ENCODE data around the gene TCFL5.
A peak's percentile ranks its signal among the peaks of the same experiment; 100 is the strongest.

TCFL5 gene

GRCh38 chr20:62811720-62812119 is 49.9 kb downstream of the TCFL5 start:
- DNase-seq (ENCODE audit: low read depth) = no peak

DNA sequence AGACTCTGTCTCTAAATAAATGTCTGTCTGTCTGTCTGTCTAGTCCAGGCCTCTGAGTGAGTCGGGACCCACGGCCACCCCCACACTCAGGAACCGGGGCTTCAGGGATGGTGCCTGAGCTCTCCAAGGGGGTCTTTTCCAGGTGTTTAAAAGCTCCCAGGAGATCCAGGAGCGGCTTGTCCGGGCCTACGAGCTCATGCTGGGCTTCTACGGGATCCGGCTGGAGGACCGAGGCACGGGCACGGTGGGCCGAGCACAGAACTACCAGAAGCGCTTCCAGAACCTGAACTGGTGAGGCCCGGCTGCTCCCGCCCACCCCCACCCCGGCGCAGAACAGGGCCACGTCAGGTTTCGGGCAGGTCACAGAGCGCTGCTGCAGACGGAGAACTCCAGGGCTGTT is 50.3 kb downstream of the TCFL5 start:
- no peak for DNase-seq (ENCODE audit: low read depth)

- no peak for DNase-seq (ENCODE audit: low read depth)
Observed at GRCh38 chr20:62809530-62810428, 51.8 kb downstream of the TCFL5 start.

GRCh38 chr20:62808211-62808865 is 53.3 kb downstream of the TCFL5 start:
- DNase-seq (ENCODE audit: low read depth) = peak; percentile 61

DNA sequence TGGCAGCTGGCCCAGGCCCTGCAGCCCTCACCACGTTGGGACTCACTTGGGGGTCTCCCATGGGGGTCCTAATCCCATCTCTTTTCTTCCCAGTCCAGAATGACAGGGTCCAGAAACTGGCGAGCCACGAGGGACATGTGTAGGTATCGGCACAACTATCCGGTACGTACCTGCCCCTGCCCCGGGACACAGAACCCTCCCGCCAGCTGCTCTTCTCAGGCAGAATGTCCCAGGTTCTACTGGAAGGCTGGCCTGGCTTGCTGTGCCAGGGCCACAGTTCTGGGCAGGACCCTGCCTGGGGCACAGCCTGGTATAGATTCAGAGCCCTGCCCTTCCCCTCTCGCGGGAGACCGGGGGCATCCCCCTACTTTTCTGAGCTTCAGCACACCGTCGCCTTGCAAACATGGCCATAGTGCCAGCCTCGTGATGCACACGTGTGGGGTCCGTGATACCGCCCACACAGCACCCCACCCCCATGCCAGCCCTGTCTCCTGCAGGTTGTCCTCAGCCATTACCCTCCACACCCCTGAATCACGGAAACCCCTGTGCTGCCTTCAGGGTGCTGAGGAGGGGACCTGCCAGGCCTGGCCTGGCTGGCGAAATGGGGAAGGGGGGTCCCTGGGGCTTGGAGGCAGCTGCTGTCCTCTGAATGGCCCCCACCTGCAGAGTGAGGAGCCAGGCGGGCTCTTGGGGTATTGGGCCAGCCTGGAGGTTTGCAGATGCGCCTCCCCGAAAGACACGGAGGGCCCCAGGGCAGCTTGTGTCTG is 54.0 kb downstream of the TCFL5 start:
- no peak for DNase-seq (ENCODE audit: low read depth)

DNA sequence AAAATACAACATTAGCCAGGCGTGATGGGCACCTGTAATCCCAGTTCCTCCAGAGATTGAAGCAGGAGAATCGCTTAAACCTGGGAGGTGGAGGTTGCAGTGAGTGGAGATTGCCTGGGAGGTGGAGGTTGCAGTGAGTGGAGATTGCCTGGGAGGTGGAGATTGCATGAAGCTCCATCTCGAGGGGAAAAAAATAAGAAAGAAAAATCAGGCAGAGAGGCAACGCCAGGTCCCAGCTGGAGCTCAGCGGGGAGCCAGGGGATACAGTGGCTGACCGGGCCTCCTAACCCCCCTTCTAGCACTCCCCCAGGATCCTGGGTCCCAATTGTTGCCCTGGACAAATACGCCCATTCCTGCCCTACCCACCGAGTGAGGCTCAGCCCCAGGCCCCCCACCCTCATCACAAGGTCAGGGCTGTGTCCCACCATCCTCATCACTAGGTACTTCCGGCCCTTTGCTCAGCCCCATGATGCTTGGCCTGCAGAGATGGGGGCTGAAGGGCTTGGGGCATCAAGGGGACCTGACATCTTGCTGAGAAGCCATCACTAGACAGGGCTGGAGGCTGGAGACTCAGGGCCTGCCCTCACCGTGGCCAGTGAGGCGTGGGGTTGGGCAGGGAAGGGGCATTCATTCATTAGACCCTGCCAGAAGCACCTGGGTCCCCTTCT is 55.1 kb downstream of the TCFL5 start:
- no peak for DNase-seq (ENCODE audit: low read depth)

GRCh38 chr20:62805711-62806382 is 55.8 kb downstream of the TCFL5 start:
- no peak for DNase-seq (ENCODE audit: low read depth)

DNA sequence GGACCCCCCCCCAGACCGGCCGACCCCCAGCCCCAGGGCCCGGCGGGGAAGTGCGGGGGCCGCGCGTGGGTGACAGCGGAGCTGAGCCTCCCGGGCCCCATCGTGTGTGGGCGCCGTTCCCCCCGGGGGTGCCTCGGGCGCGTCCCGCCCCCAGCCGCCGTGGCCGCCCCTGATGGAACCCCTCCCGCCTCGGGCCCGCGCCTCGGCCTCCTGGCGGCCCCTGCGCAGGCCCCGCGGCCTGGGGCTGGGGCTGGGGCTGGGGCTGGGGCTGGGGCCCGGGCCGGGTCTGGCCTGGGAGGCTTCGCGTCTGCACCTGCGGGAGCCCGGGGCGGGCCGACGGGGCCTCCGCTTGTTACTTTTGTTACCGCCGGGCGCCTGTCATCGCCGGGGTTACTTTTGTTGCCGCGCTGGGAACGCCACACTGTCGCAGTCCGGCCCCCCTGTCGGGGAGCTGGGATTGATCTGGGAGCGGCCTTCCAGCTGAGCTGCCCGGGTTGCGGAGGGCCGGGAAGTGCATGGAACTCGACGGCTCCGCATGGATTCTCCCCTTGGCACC is 56.4 kb downstream of the TCFL5 start:
- no peak for DNase-seq (ENCODE audit: low read depth)

DNA sequence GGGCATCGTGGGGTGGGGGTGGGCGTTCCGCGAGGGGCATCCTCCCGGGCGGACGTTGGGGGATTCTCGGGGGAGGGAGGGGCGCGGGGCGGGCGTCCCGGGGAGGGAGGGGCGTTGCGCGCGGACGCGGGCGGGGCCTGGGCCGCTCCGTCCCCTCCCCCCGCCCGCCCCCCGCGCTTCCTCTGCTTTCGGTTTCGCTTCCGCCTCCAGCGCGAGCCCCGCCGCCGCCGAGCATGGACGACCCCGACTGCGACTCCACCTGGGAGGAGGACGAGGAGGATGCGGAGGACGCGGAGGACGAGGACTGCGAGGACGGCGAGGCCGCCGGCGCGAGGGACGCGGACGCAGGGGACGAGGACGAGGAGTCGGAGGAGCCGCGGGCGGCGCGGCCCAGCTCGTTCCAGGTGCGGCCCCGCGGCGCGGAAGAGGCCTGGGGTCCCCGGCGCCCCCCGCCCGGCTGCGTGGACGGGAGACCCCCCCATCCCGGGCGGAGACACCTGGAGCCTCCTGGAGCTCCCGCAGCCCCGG is 56.9 kb downstream of the TCFL5 start, which contains the start of gene OGFR:
OGFR (plus strand) TSS at position 209 of the 528 bp plus-strand sequence; CDS start at position 234, 25 bp downstream.
- DNase-seq (ENCODE audit: low read depth) = peak; percentile 57

- no peak for DNase-seq (ENCODE audit: low read depth)
Observed at GRCh38 chr20:62804021-62804626, 57.5 kb downstream of the TCFL5 start.

GRCh38 chr20:62802026-62802712 is 59.5 kb downstream of the TCFL5 start:
- DNase-seq (ENCODE audit: low read depth) = no peak

DNA sequence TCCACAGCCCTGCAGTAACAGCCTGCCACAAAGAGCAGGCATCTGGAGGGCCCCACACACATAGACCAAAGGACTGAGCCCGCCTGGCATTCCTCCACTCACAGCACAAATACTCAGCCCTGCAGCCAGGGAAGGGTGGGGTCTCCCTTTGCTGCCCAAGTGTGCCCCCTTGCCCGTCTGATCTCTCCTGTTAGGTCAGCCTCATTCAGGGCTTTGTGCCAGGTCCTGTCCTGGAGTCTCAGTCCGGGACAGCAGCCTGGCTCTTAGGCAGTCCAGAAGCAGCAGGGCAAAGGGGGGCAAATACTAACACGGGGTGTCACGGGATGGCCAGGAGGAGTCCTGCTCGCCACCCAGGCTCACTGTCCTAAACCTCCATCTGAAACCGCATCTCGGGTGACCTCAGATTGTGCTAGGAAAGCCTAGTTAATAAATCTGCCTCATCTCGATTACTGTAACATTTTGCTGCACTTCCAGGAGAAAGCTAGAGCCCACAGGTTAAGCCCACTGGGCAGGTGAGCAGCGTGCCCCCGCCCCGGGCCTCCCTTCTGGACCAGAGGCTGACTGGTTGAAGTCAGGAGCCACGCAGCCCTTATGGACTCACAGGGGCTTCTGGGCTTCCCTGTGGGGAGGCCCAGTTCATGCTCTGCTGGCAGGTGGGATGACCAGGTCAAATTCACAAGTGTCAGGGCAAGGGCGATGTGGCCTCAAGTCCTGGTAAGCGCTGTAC is 60.2 kb downstream of the TCFL5 start:
- DNase-seq (ENCODE audit: low read depth) = no peak

GRCh38 chr20:62800314-62801259 is 61.0 kb downstream of the TCFL5 start:
- DNase-seq (ENCODE audit: low read depth) = no peak

DNA sequence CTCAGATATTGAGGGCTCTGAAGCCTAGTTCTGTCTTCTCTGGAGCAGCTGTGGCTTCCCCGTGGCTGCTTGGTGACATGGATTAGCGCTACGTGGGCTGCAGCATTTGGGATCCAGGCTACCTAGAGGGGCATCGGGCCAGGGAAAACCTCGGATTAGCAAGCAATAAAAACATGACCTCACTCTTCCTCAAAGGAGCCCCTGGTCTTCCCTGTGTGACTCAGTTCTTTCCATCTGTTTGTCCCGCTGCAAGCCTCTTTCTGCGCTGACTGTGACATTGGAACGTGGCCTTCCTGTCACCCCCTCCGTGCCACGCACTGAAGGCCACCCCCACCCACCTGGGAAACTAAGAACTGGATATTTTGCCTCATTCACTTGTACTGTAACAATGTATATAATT is 61.7 kb downstream of the TCFL5 start:
- DNase-seq (ENCODE audit: low read depth) = no peak

GRCh38 chr20:62799459-62799858 is 62.2 kb downstream of the TCFL5 start:
- no peak for DNase-seq (ENCODE audit: low read depth)

DNA sequence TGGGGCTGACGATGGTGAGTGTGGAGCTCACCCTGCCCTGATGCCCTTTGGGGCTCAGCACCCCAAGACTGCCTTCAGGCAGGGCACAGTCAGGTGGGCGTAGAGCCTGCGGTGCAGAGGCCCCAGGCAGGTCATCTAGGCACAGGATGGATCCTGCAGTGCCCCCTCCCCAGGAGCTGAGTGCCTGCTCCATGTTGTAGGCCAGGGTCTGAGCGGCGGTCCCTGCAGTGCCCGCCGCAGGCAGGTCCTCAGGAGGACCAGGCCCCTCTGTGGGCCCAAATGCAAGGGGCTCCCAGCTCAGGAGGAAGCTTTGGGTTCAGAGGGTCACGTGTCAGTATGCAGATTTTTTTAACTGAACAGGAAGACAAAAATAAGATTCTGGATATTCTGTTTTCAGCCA is 62.6 kb downstream of the TCFL5 start:
- DNase-seq (ENCODE audit: low read depth) = no peak

- no peak for DNase-seq (ENCODE audit: low read depth)
Observed at GRCh38 chr20:62797671-62798532, 63.7 kb downstream of the TCFL5 start.
